ENCODE measurements around the gene MAL.

The MAL gene

DNA sequence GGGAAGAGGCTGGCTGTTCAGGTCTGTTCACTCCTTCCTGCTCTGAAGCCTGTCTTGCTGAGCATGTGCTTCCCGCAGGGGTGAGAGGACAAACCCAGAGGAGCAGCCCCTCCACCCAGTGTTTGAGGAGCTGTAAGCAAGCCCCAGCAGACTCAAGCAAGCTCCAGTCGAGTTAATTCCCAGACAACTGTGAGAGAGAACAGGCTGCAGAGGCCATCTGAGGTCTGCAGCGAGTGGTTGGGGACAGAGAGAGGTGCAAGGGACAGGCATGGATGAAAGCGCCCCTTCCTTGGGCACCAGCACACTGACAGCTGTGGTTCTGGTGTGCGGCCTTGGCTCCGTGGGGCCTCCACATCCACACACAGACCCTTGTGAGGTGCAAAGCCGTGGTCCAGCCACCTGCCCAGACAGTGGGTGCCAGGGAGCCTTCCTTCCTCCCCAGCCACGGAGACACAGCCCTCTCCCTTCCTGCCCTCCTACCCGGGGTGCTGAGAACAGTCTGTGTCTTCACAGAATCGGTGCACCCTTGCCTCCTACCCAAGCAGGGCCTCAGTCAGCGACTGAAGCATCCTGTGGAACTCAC, 36.2 kb downstream of the MAL start:
- no peak for DNase-seq (ENCODE audit: low read depth in 2 of 2)

DNA sequence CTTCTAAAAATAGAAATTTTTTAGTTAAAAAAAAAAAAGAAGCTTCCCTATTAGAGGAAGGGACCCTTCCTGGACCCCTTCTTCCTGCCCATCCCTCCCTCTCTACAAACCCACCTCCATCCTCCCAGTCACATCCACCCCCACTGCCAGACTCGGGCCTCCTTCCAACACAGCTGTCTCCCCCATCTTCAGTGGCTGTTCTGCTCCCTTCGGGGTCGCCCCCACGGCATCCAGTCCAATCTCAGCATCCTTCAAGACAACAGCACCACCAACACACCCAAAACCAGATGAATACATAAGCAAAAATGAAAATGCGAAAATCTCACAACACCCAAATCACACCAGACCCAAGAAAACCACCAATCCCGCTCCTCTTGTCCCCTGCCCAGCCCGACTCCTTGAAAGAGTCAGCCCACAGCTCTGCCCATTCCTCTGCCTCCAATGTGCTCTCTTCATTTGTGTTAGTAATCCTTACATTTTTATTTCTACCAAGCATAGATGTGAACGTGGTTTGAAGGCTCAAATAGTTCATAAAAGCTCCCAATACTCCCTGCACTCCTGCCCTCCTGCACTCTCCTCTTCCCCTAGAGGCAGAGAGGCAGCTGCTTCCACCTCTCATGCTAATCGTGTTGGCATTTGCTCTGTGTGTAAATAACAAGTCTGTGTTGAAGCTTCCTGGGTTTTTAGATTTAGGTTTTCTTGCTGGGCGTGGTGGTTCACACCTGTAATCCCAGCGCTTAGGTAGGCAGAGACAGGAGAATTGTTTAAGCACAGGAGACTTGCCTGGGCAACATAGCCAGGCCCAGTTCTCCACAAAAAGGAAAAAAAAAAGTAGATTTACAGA, 37.0 kb downstream of the MAL start:
- DNase-seq (ENCODE audit: low read depth in 2 of 2): no peak

DNA sequence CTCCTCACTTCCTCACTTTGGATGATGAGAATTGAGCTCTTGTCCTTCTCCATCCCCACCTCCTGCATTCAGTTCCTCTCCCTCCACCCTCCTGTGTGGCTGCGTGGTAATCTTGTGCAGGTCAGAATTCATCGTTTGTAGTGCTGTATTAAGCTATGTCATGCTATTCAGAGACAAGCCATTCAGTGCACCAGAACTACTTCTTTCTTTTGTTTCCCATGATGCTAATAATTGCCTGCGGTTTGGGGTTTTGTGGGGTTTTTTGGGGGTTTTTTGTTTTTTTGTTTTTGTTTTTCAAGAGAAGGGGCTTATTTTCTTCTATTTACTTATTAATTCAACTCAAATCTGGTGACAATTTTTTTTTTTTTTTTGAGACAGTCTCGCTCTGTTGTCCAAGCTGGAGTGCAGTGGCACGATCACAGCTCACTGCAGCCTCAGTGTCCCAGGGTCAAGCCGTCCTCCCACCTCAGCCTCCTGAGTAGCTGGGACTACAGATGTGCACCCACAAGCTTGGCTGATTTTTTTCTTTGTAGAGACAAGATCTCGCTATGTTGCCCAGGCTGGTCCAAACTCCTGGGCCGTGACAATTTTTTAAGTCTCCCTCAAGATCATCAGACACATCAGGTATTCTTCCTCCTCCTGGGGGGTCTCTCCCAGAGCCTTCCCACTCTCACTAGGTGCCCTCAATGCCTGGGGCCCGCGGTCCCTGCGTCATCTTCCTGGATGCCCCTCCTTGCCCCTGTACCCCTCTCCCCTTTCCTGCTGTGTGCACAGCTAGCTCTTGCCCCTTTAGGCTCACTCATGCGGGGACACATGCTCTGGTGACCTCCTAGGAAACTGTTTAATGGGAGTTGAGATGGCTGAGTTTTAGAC, 37.8 kb downstream of the MAL start:
- no peak for DNase-seq (ENCODE audit: low read depth in 2 of 2)

DNA sequence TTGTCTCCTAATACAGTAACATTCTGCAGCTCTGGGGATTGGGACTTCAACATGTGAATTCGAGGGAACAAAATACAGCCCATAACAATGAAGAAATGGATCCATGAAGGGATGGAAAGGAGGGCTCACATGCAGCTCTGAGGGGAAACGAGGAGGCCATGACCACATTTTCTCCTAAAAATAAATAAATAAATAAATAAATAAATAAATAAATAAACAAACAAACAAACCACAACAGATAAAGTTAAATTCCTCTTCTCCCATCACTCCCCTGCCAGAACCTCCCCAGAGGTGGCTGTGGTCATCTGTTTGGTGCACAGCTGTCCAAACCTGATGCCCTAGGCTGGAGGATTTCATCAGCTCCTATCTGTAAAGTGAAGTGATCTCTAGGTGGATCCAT, 42.7 kb downstream of the MAL start:
- DNase-seq (ENCODE audit: low read depth in 2 of 2): no peak

DNA sequence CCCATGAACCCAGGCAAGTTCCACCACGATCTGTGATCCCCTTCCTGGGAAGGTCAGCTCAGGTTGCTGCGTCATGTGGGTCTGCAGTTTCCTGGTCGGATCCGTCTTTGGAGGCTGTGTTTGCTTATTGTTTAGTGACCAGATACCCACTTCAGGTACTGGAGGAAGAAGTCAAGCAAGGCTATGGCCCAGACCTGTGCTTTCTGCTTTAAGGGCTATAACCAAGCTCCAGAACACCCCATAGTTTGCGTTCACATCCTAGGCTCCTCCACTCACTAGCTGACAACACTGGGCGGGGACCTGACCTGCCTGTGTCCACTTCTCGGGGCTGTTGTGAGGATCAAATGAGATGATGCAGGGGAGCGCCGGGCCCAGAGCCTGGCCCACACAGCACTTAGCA, 44.0 kb downstream of the MAL start:
- DNase-seq (ENCODE audit: low read depth in 2 of 2): no peak

DNA sequence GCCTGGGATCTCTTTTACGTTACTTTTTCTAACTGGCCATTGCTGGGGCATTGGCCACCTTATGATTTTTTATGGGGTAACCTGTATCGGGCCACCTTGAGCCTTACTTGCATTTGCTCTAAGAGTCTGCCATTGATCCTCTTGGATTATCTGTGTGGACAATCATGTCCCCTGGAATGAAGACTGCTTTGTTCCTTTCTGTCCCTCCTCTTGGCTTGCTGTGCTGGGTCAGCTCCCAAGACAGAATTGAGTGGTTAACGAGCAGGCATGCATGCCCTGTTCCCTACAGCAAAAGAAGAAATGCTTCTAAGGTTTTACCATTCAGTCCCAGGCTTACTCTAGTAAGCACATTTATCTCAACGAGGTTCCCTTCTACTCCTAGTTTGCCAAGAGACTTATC, 46.3 kb downstream of the MAL start:
- DNase-seq (ENCODE audit: low read depth in 2 of 2): no peak

DNA sequence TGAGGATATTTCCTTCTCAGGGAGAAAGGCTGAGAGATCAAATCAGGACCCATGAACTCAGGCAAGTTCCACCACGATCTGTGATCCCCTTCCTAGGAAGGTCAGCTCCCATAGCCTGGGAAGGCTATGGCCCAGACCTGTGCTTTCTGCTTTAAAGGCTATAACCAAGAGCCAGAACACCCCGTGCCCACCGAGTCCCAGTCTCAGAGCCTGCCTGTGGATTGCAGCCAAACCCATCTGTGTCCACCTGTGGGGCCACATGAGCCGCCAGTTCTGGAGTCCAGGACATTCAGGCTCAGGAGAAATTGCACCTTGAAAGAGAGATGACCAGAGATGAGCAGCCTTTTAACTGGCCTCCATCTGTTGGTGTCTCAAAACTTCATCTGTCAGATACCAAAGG, 46.9 kb downstream of the MAL start:
- no peak for DNase-seq (ENCODE audit: low read depth in 2 of 2)

DNA sequence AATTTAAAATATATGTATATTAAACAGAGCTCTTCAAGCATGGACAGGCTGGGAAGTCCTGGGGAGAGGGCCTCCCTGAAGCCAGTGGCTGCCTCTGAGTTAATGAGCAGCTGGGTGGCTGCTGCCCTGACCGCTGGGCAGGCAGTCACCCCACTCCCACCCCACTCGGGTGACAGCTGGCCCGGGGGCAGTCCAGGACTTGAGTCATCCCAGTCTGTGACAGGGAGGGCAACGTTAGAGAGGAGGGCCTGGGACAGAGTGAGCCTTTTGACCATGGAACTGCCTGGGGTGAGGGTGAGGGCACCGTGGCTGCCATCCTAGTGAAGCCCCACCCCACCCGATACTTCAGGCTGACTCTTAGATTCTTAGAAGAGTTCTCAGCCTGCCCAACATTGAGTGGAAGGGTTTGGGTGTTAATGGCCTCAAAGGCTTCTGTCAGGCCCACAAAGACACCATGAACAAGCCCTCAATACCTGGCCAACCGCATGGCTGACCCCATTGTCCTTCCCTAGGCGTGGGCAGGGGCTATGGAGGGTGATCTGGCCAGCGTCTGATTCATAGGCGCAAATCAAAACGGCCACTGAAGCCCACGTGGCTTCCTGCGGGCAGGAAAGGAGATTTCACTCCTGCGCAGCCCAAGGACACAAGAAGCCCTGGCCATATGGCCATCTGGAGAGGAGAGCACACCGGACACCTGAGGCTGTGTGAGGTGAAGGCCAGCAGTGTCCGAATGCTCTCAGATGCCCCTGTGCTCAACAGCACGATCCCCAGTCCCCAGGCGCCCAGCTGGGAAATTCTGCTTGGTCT, 48.6 kb downstream of the MAL start:
- DNase-seq (ENCODE audit: low read depth in 2 of 2): no peak

DNA sequence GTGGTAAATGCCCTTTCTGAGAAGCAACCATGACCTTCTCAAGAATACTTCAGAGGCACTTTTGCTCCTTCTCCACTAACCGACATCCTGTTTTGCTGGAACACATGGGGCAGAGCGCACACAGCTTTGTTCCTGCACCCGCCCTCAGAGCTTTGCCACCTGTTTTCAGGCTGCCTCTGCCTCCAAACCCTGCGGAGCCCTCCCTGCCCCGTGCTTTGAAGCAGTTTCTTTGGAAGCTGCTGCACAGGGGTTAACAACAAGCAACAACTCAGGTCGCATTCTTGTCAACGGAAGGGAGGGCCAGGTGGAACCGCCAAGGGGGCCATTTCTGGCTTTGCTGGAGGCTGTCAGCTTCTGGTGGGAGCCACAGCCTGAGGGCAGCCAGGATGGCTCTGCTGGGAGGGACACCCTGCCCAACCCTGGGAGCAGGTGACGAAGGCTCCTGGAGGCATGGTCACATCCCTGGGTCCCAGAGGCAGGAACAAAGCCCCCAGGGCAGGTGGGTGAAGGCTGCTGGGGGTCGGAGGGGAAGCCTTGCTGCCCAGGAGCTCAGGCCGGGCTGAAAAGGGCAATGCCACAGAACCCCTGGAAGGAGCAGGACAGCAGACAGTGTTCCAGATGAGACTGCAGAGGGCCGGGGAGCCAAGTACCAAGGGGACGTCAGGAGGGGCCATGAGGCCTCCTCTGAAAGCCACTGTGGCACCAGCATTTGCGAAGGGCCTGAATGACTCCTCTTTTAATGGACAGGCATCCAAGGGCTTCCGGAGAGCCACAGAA, 49.3 kb downstream of the MAL start:
- DNase-seq (ENCODE audit: low read depth in 2 of 2): peak; percentile 11 to 48

DNA sequence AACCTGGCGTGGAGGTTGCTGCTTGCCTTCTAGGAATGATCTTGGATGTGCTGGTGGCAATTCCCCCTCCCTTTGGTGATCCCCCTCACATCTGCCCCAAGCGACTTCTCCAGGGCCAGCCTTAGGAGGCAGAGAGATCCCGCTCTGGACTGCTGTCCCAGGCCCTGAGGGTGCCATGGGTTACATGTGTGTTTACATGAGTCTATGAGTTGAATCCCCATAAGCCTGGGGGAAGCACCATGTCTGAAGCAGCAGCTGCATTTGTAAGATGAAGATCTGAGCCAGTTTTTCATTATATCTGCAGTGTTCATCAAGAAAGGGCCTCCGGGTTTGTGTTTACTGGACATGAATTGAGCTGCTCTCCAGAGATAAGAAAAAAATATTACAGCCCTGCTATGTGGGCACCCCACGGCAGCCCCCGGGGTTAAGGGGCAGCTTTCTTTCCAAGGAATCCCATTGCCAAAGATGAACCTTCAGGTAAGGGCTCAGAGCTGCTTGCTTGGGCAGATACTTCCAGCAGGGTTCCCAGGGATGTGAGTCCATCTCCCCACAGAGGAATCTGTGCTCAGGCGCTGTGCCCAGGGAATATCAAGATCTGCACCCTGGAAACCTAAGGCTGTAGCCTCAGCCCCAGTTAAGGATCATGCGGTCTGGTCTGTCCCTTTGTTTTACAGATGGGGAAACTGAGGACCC, 50.1 kb downstream of the MAL start:
- no peak for DNase-seq (ENCODE audit: low read depth in 2 of 2)

DNA sequence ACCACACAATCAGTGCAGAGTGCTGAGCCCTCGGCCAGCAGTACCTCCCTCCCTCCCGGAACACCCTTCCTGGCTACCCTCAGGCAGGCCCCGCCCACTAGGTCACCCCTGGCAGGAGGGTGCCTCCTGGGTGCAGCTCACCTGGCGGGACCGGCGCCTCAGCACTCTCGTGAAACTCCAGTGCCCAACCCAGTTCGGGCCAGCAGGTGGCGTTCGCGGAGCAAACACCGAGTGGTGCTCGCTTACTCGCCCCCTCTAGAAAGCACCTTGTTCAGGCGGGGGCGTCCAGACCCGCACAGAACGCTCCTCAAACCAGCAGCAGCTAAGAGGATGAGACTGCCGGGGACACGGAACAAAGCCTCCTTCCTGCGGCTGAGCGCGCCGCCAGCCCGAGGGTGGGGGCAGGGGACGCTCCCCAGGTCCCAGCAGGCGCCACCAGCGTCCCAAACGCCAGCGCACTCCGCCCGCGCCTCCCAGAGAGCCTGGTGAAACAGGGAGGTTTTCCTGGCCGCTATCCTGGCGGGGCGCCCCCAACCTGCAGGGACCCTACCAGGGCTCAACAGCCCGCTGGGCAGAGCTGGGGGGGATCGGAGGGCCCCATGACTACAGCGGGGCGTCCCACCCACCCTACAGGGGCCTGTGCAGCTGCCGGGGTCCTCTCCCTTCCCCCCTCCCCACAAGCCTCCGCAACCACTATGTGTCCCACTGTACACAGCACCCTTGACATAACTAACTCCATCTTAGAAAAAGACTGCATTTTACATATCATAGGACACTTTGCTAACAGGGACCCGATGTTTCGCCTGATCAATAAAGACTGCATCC, 51.4 kb downstream of the MAL start:
- peak; percentile 71 to 80 for DNase-seq (ENCODE audit: low read depth in 2 of 2)

DNA sequence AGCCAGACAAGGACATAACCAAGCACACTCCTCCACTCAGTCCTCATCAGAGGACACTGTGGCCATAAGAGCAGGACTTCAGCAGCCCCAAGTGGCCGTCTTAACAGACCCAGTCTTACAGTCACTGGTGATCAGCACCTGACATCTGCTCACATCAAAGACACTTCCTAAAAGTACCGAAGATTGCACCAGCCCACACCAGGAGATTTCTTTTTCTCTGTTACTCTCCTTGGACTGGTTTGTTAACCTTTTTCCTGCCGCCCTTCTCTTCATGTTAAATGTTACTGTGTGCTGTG, 52.0 kb downstream of the MAL start:
- DNase-seq (ENCODE audit: low read depth in 2 of 2): no peak

DNA sequence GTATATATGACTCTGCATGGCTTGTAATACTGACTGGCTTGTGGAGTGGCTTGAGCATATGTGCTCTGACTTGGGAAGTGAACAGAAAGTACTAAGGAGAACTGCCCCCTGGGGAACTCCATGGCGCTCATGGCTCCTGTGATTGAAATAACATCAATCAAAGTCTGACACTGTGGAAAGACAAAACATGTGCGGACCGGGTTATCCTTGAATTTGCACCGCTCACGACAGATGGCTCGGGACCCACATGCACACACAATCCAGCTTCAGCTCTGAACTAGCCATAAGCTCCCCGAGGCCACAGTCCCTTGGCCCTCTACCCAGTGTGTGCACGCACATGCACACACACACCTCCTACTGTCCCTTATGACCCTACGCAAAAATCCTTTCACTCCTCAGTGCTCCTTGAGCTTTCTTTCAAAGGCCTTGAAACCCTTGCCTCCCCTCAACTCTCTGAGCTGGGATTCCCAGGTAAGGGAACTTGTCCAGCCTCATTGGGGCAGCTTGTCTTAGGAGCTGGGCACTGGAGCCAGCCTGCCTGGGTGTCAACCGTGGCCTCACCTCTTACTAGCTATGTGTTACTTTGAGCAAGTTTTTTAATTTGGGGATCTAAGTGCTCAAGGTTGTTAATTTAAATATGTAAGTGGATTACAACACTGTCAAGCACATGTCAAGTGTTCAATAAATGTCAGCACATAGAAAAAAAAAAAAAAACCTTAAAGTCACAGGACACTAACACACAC, 52.5 kb downstream of the MAL start:
- DNase-seq (ENCODE audit: low read depth in 2 of 2): no peak

DNA sequence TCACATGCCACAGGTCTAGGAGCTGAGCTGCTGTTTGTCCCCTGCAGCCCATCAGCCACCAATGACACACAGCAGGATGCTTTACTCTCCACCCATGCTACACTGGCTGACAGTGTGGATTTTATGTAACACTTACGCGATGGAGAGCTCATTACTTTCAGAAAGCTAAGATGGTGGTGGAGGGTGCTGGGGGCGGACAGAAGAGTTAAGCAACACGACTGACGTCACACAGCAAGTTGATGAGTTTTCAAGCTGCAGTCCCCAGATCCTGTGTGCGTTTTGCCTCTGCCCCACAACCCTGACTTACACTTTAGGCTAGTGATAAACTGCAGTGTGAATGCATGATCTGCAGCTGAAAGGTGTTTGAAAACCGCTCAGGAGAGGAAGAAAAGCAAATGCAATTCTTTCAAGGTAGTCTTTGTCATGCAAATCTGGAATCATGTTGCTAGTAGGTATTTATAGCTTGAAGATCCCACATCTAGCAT, 53.7 kb downstream of the MAL start:
- no peak for DNase-seq (ENCODE audit: low read depth in 2 of 2)

DNA sequence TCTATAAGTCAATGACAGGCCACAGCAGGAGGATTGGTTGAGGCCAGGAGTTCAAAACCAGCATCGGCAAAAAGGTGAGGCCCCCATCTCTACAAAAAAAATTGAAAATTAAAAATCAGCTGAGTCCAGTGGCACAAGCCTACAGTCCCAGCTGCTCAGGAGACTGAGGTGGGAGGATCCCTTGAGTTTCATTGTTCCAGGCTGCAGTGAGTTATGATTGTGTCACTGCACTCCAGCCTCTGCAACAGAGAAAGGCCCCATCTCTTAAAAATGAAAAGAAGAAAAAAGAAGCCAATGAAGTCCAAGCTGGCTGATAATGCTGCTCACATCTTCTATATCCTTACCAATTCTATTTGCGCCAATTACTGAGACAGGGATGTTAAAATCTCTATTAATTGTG, 57.0 kb downstream of the MAL start:
- DNase-seq (ENCODE audit: low read depth in 2 of 2): no peak

DNA sequence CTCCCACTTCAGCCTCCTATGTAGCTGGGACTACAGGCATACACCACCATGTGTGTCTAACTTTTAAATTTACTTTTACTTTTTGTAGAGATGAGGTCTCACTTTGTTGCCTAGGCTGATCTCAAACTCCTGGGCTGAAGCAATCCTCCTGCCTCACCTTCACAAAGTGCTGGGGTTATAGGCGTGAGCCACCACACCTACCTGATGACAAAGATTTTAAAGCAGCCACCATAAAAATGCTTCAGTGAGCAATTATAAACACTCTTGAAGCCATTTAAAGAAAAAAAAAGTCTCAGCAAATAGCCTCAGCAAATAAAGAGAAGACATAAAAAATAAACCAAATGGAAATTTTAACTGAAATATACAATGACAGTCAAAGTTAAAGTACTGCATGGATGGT, 60.5 kb downstream of the MAL start:
- no peak for DNase-seq (ENCODE audit: low read depth in 2 of 2)

DNA sequence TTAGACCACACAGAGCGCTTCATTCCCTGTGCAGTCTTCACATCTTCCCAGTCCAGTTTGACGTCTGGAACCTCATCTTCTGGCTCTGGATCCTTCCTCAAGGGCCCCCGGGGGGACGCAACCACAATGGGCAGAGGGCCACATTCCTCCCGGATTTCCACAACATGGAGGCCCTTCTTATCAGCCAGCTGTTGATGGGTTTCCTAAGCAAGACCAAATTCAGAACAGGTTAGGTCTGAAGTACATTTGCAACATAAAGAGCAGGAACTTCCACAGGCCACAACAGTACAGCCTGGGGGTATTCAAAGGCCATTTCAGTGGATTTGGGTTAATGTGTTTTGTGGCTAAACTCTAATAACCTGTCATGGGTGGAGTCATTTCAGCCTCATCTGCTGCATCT, 61.9 kb downstream of the MAL start:
- DNase-seq (ENCODE audit: low read depth in 2 of 2): no peak

DNA sequence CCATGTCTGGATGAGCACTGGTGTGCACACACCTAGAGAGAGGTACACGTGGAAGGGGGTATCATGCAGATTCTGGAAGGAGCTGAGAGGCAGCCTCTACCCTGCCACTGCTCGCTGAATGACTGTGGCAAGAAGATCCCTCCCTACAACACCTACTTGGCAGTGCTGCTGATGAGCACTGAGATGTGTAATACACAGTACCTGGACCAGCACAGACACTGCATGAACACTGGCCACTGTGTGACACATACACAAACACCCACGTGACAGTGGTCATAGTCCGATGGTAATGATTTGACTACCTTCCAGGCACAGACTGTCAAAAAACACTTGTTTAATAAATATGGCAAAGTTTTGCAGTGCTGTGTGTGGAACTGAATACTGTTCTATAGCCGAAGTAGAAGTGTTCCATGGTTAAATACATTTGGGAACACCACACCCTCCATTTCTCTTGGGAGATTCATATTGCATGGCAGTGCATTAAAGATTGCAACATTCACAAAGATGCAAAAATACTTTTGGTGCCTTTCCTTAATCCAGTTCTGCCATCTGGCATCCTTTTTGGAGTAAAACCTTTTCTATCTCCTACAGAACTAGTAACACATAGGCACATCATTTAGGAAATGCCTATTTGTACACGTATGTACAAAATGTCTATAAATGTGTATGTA, 66.5 kb downstream of the MAL start:
- DNase-seq (ENCODE audit: low read depth in 2 of 2): no peak

Data from stimulated activated CD8-positive, alpha-beta memory T cell treated with anti-CD3 and anti-CD28 coated beads, Interleukin-2, amount 100 ng/mL, for 1 hour (primary cell).